Psoas muscle (tissue), 8 donors: ENCODE results near the gene TTYH3. TPM values are rescaled to one million over a fixed set of nuclear protein-coding genes. Genes with fewer than 3 reads are reported as not detected.
"Not testable (repeated sequence)": the region's sequence is repeated elsewhere in the genome, so short reads cannot be mapped to it uniquely, and the experiment has no call there.

ENCODE experiments used
- ATAC-seq, 4 donors: fragments of 200-7000 bp; cut with Tn5 transposase; one replicate each; pipeline ENCODE4 v1.9.1; 2020; ENCODE audit warnings: moderate library complexity in 3 of 4, mild to moderate bottlenecking in 2 of 4
- DNase-seq, 2 donors: peaks; one replicate each; pipeline ENCODE4 v3.0.0-alpha.2; 2020
- H3K27ac ChIP-seq: fragments of 200-600 bp; one replicate; pipeline ENCODE4 v1.8.0; 2022
- H3K27me3 ChIP-seq, 3 donors: fragments of 200-600 bp in 1 of 3; one replicate each; pipeline versions ENCODE4 v1.6.1 to v1.8.0; 2013 to 2022; ENCODE audit warnings: low read length in 2 of 3, mild to moderate bottlenecking in 2 of 3, moderate library complexity in 1 of 3; ENCODE audit not compliant: insufficient read depth in 3 of 3
- H3K36me3 ChIP-seq, 2 donors: fragments of 200-600 bp in 1 of 2; one replicate each; pipeline versions ENCODE4 v1.6.1 to v1.8.0; 2013 to 2022; ENCODE audit warnings: low read depth in 1 of 2, mild to moderate bottlenecking in 1 of 2, moderate library complexity in 1 of 2; ENCODE audit not compliant: insufficient read depth in 1 of 2
- H3K4me1 ChIP-seq: fragments of 200-600 bp; one replicate; pipeline ENCODE4 v1.8.0; 2022
- H3K4me3 ChIP-seq: fragments of 200-600 bp; one replicate; pipeline ENCODE4 v1.8.0; 2022; ENCODE audit warnings: mild to moderate bottlenecking
- H3K9me3 ChIP-seq: fragments of 200-600 bp; one replicate; pipeline ENCODE4 v1.8.0; 2022
- WGBS, 3 donors: extraction: QIAGEN DNeasy Blood & Tissue Kit; methylation state at CpG; one replicate each; pipeline versions ENCODE4 v1.1.6 to v1.1.7; 2013; 5-methylcytosine and 5-hydroxymethylcytosine counted together
- intact Hi-C, 2 donors: fragments of 100-400 bp; cut with DNase I; formaldehyde crosslinking; loops; one replicate each; pipeline versions ENCODE4 v1.11.0 to v1.14.2; 2022
- polyA plus RNA-seq, 3 donors: library from polyadenylated mRNA; stranded (reverse); fragments of 200-250 nt; gene quantifications; one replicate each; pipeline ENCODE4 v1.2.3, GENCODE V29; 2013
- total RNA-seq, 4 donors: library from RNA; stranded (reverse); fragmentation: NEBNext Ultra II Directional in 2 of 4; extraction: Animal tissue kit (Norgen Biotek cat#: 25700) in 2 of 4; gene quantifications; one replicate each; pipeline versions ENCODE4 v1.2.1 to v1.2.4, GENCODE V29; 2021 to 2023
- TF ChIP-seq, protein P1 (sequence below): fragments of 200-600 bp; IDR thresholded peaks from one replicate; pipeline ENCODE4 v1.8.0; 2022; ENCODE audit warnings: antibody characterized with exemption
- donor health status: healthy with polysubstance abuse.
- donor health status: DM: no; HTN: no; CAD: no; lungs with moderate emphysema.
- donor health status: Bipolar disorder and iron deficiency.
- donor health status: healthy.
- donor health status: DM: yes; HTN: yes; CAD: no.
- donor health status: DM: no; HTN: no; CAD: no.
- donor health status: DM: no; HTN: no; CAD: no.
- donor health status: DM: yes; HTN: yes; CAD: no.

Gene TTYH3
- total and polyA plus RNA-seq, 7 donors: 1.3 to 11.3 (median 6.5) TPM

DNA sequence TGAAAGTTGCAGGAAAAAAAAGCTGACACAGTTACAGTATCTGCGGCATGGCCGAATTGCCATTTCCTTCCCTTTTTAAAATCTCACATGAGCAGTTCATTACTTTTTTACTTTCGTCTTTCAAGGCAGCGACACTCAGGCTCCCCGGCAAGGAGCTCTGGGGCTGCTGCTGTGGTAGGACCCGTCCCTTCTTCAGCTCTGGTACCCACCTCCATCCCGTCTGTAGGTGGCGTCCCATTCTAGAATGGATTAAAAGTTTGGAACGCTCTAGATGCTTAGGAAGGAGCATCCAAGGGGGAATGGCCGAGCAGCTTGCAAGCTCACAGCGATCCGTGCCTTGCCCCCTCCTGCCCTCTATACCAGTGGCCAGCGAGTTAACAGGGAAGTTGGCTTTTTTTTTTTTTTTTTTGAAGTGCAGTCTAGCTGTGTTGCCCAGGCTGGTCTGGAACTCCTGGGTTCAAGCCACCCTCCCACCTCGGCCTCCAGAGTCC lies 22.8 kb upstream of the TTYH3 start:
- 75 to 87% (median 77%) methylated on average over 14 of the region's 14 CpGs for WGBS, 3 donors
- ATAC-seq (no peak), DNase-seq (no peak)
- H3K27me3 ChIP-seq: no peaks in the 10 kb centered on the region
- TF ChIP-seq, protein P1, sequence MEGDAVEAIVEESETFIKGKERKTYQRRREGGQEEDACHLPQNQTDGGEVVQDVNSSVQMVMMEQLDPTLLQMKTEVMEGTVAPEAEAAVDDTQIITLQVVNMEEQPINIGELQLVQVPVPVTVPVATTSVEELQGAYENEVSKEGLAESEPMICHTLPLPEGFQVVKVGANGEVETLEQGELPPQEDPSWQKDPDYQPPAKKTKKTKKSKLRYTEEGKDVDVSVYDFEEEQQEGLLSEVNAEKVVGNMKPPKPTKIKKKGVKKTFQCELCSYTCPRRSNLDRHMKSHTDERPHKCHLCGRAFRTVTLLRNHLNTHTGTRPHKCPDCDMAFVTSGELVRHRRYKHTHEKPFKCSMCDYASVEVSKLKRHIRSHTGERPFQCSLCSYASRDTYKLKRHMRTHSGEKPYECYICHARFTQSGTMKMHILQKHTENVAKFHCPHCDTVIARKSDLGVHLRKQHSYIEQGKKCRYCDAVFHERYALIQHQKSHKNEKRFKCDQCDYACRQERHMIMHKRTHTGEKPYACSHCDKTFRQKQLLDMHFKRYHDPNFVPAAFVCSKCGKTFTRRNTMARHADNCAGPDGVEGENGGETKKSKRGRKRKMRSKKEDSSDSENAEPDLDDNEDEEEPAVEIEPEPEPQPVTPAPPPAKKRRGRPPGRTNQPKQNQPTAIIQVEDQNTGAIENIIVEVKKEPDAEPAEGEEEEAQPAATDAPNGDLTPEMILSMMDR: no peak
- no peak overlapping the region for H3K27ac ChIP-seq
- peaks cover 11% of the 10 kb centered on the region for H3K4me1 ChIP-seq
- H3K36me3 ChIP-seq: no peaks in the 10 kb centered on the region
- no peaks in the 10 kb centered on the region for H3K9me3 ChIP-seq
- intact Hi-C loops: no loop called here
- peak overlapping the region; percentile 7 for H3K4me3 ChIP-seq

DNA sequence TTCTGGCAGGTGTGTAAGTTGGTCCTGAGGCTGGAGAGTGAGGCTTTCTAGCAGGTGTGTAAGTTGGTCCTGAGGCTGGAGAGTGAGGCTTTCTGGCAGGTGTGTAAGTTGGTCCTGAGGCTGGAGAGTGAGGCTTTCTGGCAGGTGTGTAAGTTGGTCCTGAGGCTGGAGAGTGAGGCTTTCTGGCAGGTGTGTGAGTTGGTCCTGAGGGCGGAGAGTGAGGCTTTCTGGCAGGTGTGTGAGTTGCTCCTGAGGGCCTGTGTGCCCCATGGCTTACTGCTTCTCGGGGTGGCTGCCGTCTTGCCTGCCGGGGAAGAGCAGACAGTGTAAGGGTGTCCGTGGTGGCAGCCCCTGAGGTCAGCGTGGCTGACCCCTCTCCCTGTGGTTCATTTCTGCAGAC lies 22.1 kb upstream of the TTYH3 start:
- H3K27me3 ChIP-seq, H3K27ac ChIP-seq, DNase-seq, H3K9me3 ChIP-seq, intact Hi-C loops, H3K36me3 ChIP-seq, ATAC-seq, H3K4me3 ChIP-seq: not testable (repeated sequence)
- WGBS, 3 donors: 93 to 99% (median 97%) methylated on average over 6 of the region's 6 CpGs
- H3K4me1 ChIP-seq: peaks cover 16% of the 10 kb centered on the region

DNA sequence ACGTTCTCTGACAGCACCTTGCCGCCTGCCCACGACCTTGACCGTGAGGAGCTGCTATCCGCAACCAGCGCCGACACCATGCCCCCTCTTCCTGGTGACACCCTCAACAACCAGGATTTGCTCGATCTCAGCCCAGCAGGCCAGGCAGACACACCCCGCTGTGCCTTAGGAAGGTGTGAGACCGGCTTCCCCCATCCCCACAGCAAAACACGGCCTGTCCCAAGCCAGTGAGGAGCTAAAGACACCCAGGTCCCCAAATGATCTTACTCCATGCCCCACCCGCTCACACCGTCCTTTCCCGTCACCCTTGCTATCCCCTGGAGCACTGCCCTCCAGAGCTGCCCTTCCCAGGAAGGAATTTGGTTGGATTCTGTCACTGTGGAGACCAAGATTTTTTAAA lies 21.3 kb upstream of the TTYH3 start:
- H3K9me3 ChIP-seq: no peaks in the 10 kb centered on the region
- no peaks in the 10 kb centered on the region for H3K27me3 ChIP-seq
- peaks cover 16% of the 10 kb centered on the region for H3K4me1 ChIP-seq
- H3K36me3 ChIP-seq: no peaks in the 10 kb centered on the region
- TF ChIP-seq, protein P1: no peak
- intact Hi-C loops: no loop called here
- no peak overlapping the region for H3K27ac ChIP-seq
- ATAC-seq (no peak), DNase-seq (no peak)
- 90 to 98% (median 95%) methylated on average over 14 of the region's 14 CpGs for WGBS, 3 donors
- H3K4me3 ChIP-seq: no peak overlapping the region

DNA sequence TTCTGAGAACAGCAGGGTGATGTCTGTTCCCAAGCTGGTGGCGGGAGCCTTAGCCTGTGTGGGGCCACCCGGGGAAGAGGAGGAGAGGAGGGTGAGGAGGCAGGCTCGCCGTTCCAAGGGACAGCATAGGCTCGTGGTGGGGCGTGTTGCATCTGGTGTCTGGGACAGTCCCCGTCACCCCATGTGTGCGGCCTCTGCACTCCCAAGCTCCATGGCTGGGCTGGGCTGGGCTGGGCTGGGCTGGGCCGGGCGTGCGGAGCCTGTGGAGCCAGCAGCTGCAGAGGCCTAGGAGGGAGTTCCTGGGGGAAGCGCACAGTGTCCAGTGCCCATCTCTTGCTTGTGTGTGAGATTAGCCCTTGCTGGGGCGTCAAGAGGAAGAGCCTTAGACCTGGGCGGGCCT lies 20.9 kb upstream of the TTYH3 start:
- Histone ChIP-seq H3K27me3 (no peaks in the 10 kb centered on the region), H3K27ac (no peak overlapping the region), H3K36me3 (no peaks in the 10 kb centered on the region), H3K4me3 (no peak overlapping the region), H3K9me3 (no peaks in the 10 kb centered on the region), H3K4me1 (peaks cover 16% of the 10 kb centered on the region)
- WGBS, 3 donors: 63 to 87% (median 86%) methylated on average over 13 to 14 of the region's 14 CpGs
- intact Hi-C loops: no loop called here
- TF ChIP-seq, protein P1: no peak
- ATAC-seq (no peak), DNase-seq (no peak)

DNA sequence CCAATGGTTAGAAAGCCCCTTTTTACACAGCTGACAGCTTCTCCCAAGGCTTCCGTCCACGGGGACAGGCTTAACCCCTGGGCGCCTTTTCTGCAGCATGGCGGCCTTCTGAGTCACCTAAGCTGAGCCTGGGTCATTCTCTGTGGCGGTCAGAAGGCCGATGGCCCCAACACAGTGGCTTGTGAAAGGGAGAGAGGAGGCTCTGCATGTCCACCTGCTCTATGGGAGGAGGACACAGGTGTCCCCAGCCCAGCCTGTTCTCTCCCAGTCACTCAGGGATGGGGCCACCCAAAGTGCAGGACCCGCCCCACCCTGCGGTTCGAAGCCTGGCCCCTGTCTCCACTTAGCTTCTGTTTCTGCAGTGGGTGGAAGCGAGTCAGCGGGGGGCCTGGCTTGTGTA lies 20.4 kb upstream of the TTYH3 start:
- Histone ChIP-seq H3K4me3 (no peak overlapping the region), H3K4me1 (peaks cover 16% of the 10 kb centered on the region)

More for the DNA sequence above, 20.4 kb upstream of the TTYH3 start:
- Histone ChIP-seq H3K27me3 (no peaks in the 10 kb centered on the region), H3K27ac (no peak overlapping the region), H3K36me3 (no peaks in the 10 kb centered on the region), H3K9me3 (no peaks in the 10 kb centered on the region)
- intact Hi-C loops: no loop called here
- WGBS, 3 donors: 85 to 94% (median 89%) methylated on average over 11 of the region's 11 CpGs
- TF ChIP-seq, protein P1: no peak
- DNase-seq (no peak), ATAC-seq (no peak)
